Retinal pigment epithelial cell (primary cell): ENCODE data around the gene CREB5.

Experiments
- DNase-seq: peaks from one replicate; pipeline ENCODE4 v3.0.0-alpha.2; 2010; ENCODE audit warnings: low read depth
- H3K4me3 ChIP-seq: 2 replicates; pipeline ENCODE4 v1.5.1; 2011; ENCODE audit warnings: mild to moderate bottlenecking, low read length, control low read depth, moderate library complexity
- CTCF ChIP-seq: conservative IDR thresholded peaks from 2 replicates; pipeline ENCODE4 v1.5.1; 2011; ENCODE audit warnings: low read depth, low read length, control low read depth, inconsistent platforms

Gene CREB5

GRCh38 chr7:28584235-28584634 lies 171.9 kb downstream of the CREB5 start:
- no peak for TF ChIP-seq CTCF
- H3K4me3 ChIP-seq, result no peak overlapping the region
- DNase-seq, result no peak

- peak; percentile 4 for DNase-seq
- TF ChIP-seq CTCF, result no peak
- no peak overlapping the region for H3K4me3 ChIP-seq
Measured at GRCh38 chr7:28586736-28587135, 174.4 kb downstream of the CREB5 start.

GRCh38 chr7:28587211-28587610 lies 174.9 kb downstream of the CREB5 start:
- DNase-seq, result peak; percentile 81
- H3K4me3 ChIP-seq, result no peak overlapping the region
- TF ChIP-seq CTCF, result no peak

GRCh38 chr7:28588602-28589001 lies 176.3 kb downstream of the CREB5 start:
- H3K4me3 ChIP-seq, result no peak overlapping the region
- TF ChIP-seq CTCF, result no peak
- no peak for DNase-seq

- H3K4me3 ChIP-seq, result no peak overlapping the region
- DNase-seq, result no peak
- TF ChIP-seq CTCF, result no peak
Measured at GRCh38 chr7:28591041-28591674, 178.8 kb downstream of the CREB5 start.

- DNase-seq, result no peak
- no peak for TF ChIP-seq CTCF
- no peak overlapping the region for H3K4me3 ChIP-seq
Measured at GRCh38 chr7:28591725-28592349, 179.5 kb downstream of the CREB5 start.

- H3K4me3 ChIP-seq, result no peak overlapping the region
- DNase-seq, result no peak
- no peak for TF ChIP-seq CTCF
Measured at GRCh38 chr7:28592861-28593260, 180.5 kb downstream of the CREB5 start.
